GM18511 (cell line): ENCODE measurements around the gene CTNNA1.
"Not testable (repeated sequence)": the region's sequence is repeated elsewhere in the genome, so short reads cannot be mapped to it uniquely, and the experiment has no call there.

Experiments
- ATAC-seq: cut with Tn5 transposase; IDR thresholded peaks from one replicate; pipeline ENCODE4 v1.9.1; 2021; ENCODE audit warnings: mild to moderate bottlenecking, moderate library complexity; ENCODE audit not compliant: unreplicated experiment

The CTNNA1 gene

DNA sequence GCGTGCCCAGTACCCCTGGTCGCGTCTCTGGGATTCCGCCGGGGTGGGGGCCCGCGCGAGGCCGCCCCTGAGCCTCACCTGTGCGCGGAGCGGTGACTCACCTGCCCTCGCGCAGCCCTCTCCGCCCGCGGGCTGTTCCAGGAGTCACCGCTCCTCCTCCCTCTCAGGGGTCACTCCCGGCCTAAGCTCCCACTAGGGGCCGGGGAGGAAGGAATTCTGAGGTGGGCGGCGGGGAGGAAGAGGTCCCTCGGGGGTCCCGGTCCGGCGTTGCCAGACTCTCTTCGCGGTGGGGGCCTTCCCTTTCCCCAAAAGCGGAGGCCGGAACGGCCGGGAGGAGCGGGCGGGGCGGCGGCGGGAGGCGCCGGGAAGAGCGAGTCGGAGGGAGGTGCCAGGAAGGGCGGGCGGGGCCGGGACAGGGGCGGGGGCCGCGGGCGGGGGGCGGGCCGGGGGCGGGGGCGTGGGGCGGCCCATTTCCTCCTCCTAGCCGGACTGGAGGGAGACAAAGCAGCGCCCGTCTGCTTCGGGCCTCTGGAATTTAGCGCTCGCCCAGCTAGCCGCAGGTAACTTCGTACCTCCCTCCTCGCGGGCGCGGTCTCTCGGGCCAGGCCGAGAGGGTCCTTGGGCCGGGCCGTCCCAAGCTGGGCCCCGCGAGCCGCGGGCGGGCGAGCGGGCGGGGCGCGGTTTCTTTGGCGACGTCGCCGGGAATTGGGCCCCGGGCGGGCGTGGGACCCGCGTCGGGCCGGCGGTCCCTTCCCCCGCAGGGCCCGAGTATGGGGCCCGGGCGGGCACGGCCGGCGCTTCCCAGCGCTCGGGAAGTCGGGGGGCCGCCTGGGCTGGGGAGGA, at the start of gene CTNNA1:
Gene CTNNA1 (plus strand): TSS at position 475 of the 843 bp plus-strand sequence. CDS start 28,500 bp downstream, outside the sequence.
- ATAC-seq, result peak; percentile 61

- ATAC-seq, result not testable (repeated sequence)
Observed at GRCh38 chr5:138703777-138704176, 49.4 kb upstream of the CTNNA1 start.

- ATAC-seq, result no peak
Observed at GRCh38 chr5:138705007-138705406, 48.2 kb upstream of the CTNNA1 start.

- ATAC-seq, result no peak
Observed at GRCh38 chr5:138705567-138705966, 47.7 kb upstream of the CTNNA1 start.

GRCh38 chr5:138706655-138707480, 46.4 kb upstream of the CTNNA1 start:
- no peak for ATAC-seq

- ATAC-seq, result no peak
Observed at GRCh38 chr5:138708791-138709190, 44.4 kb upstream of the CTNNA1 start.

DNA sequence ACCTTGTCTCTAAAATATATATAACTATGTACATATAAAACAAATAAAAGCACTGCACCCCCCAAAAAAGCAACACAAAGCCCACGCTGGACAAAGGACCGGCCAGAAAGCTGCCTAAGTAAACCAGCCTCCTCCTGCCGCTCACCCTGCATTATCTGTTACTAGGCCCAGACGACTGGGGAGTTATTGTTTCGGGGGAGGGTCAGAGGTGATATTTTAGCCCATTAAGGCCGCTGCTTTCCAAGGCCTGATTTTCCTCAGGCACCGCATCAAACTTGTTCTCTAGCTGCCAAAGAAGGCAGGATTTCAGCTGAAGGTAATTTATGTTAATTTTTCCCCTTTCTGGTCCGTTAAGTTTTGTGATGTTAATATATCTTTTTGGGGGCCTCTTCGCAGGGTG, 44.0 kb upstream of the CTNNA1 start:
- no peak for ATAC-seq

DNA sequence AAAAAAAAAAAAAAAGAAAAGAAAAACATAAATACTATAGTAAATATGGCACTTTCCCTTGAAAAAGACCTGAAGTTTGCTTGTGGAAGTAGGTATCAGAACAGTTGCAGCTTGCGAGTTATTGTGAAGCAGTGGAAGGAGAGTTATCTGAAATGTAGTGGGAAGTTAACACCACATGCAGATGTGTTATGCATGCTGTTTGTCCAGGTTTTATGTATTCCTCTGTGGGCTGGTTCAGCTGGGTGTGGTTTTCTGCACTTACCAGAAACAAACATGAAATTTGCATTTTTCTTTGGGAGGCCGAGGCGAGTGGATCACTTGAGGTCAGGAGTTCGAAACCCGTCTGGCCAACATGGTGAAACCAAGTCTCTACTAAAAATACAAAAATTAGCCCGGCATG, 42.1 kb upstream of the CTNNA1 start:
- ATAC-seq, result no peak

DNA sequence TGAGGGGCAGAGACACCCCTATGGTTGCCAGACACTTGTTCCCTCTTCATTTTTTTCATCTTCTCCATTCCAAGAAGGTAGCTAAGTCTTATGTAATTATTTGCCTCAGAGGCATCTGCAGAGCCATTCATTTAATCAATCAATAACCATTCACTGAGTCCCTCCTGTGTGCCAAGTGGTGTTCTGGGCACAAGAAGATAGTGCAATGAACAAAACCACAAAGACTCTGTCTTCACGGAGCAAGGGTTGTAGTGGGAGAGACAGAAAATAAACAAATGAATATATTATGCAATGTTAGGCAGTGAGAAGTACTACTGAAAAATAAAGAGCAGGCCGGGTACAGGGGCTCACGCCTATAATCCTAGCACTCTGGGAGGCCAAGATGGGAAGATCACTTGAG, 41.4 kb upstream of the CTNNA1 start:
- no peak for ATAC-seq

- no peak for ATAC-seq
Observed at GRCh38 chr5:138712324-138712723, 40.9 kb upstream of the CTNNA1 start.

GRCh38 chr5:138712791-138713190, 40.4 kb upstream of the CTNNA1 start:
- no peak for ATAC-seq

- ATAC-seq, result no peak
Observed at GRCh38 chr5:138713247-138713646, 40.0 kb upstream of the CTNNA1 start.

- no peak for ATAC-seq
Observed at GRCh38 chr5:138714694-138715093, 38.5 kb upstream of the CTNNA1 start.

DNA sequence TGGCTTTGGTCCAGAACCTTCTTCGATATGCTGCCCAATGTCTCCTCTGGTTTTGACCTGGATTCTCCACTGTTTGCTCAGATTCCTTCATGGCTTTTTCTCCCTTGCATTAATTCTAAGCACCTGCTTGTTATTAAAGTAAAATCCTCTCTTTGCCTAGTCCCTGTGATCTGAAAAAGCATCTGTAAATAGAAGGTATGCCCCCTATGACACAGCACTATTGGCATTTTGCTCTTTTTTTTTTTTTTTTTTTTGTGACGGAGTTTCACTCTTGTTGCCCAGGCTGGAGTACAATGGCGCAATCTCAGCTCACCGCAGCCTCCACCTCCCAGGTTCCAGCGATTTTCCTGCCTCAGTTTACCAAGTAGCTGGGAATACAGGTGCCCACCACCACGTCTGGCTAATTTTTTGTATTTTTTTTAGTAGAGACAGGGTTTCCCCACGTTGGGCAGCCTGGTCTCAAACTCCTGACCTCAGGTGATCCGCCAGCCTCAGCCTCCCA, 37.2 kb upstream of the CTNNA1 start:
- ATAC-seq, result not testable (repeated sequence)

DNA sequence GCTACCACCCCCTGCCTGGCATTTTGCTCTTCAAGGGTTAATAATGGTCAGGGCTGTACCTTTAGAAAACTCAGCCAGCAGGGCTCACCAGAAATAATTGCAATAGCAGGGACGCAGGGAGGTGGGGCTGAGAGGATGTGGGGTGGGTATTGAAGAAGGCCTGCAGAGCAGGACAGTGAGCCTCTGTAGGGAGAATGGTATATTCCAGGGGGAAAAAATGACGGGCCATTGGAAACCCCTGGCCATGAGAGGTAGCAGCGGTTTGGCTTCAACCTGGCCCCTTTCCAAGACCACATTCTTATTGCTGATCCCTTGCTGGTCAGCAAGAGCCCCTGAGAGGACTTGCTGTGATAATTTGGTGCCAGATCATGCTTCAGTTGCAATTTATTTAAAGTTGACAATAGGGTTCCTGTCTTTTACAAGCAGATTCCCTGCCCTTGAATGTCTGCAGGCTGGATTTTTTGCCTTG, 36.7 kb upstream of the CTNNA1 start:
- no peak for ATAC-seq

DNA sequence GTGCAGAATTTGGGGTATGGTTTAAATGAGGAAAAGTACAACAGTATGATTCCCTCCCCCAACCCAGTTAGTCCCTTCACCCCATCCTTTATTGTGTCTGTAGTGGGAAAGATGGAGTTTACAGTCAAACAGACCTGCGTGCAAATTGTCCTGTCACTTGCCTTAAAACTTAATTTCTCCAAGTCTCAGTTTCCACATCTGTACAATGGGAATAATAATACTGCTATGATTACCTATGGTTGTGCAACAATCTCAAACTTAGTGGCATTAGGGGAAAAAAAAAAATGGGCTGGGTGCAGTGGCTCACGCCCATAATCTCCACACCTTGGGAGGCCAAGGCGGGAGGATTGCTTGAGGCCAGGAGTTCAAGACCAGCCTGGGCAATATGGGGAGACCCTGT, 35.8 kb upstream of the CTNNA1 start:
- no peak for ATAC-seq

DNA sequence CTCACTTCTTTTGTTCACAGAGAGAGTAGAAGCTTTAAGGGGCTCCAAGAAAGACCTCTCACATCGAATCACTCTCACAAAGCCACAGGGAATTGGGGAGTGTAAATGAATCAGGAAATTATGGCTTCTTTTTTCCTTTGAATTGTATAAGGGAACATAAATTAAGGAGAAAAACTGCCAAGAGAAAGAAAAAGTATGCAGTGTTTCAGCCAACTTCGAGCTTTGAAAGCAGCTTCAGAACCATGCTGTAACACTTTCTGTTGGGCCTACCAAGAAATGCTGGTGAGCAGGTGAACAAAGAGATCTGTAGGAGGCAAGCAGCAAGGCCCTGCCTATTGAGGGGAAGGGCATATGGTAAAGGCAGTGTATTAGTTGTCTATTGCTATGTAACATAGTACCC, 33.4 kb upstream of the CTNNA1 start:
- no peak for ATAC-seq

DNA sequence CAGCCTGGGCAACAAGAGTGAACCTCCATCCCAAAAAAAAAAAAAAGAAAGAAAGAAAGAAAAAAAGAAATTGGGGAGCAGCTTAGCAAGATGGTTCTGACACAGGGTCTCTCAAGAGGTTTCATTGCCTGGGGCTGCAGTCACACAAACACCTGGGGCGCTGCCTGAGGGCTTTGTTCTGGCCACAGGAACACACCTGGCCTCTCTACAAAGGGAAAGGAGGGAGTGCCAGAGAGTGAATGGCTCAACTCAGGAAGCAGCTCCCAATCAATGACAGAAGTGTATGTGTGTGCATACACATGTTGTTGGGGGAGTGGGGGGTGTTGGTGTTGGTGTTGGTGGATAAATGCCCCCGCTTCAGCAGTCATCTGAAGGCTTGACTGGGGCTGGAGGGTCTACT, 32.4 kb upstream of the CTNNA1 start:
- ATAC-seq, result no peak

- no peak for ATAC-seq
Observed at GRCh38 chr5:138721979-138722378, 31.2 kb upstream of the CTNNA1 start.

DNA sequence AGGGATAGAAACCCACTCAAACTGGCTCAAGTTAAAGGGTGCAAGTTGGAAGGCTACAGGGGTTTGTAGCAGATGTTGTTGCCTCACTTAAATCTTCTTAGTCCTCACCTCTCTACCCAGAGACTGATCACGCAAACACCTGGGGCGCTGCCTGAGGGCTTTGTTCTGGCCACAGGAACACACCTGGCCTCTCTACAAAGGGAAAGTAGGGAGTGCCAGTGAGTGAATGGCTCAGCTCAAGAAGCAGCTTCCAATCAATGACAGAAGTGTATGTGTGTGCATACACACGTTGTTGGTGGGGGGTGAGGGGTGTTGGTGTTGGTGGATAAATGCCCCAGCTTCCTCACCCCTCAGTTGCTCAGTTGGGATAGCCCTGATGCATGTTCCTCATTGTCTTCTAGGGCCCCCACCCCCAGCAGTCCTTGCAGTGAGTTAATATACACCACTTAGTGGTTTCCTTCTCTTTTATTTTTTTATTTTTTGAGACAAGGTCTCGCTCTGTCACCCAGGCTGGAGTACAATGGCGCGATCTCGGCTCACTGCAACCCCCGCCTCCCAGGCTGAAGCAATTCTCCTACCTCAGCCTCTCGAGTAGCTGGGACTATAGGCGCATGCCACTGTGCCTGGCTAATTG, 30.6 kb upstream of the CTNNA1 start:
- ATAC-seq, result no peak

DNA sequence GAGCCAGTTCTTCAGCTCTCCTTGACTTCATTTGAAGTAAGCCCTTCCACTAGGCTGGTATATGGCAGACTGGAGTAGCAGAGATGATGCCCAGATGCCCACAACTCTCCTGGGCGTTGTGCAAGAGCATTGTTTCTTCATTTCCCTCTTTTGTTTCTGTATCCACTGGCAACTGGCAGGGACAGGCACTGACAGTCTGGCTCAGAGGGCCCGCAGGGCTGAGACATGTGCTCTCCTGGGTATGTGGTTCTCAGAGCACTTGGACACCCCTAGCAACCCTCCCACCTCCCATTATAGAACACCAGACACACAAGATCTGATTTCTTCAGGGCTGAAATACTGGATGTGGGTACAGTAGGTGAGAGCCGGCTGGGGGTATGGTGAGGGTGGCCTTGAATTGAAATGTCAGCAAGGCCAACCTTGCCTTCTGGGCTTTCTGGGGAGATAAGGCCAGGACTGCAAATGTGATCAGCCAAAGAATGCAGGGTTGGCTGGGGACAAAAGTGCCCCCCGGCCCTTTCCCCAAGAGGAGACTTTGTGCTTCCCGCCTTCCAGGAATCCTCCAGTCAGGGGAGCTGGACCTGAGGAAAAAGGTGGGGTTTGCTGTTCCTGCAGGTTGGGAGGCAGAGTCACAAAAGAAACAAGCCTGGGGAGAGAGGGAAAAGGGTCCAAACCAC, 28.6 kb upstream of the CTNNA1 start:
- no peak for ATAC-seq
